Measurements from ENCODE around the gene DMD.

- TF ChIP-seq EZH2 (IDR thresholded peaks at IDR 0.05; ENCODE audit: borderline replicate concordance, insufficient read depth, low read length, poor library complexity, severe bottlenecking): no peak
- no peak for TF ChIP-seq CTCF (IDR thresholded peaks at IDR 0.05; ENCODE audit: poor library complexity, severe bottlenecking)
- TF ChIP-seq RAD21 (conservative IDR thresholded peaks at IDR 0.05): no peak
- no peak for TF ChIP-seq EP300 (conservative IDR thresholded peaks at IDR 0.05; ENCODE audit: poor library complexity, severe bottlenecking)
Measured at GRCh38 chrX:31181377-31182000, 2029.9 kb downstream of the DMD start.
